OCI-M2 (cell line): ENCODE data around the gene TRIM63.

Experiments used
- DNase-seq: peaks from one replicate; lab custom pipeline; 2025; ENCODE audit not compliant: unreplicated experiment; lab: John Stamatoyannopoulos, UW

TRIM63 gene

GRCh38 chr1:26019641-26020315 lies 47.7 kb downstream of the TRIM63 start:
- no peak for DNase-seq

GRCh38 chr1:26017606-26018005 lies 49.8 kb downstream of the TRIM63 start:
- no peak for DNase-seq

- DNase-seq, result no peak
Observed at GRCh38 chr1:26016953-26017545, 50.4 kb downstream of the TRIM63 start.

- no peak for DNase-seq
Observed at GRCh38 chr1:26016258-26016952, 51.0 kb downstream of the TRIM63 start.

- DNase-seq, result no peak
Observed at GRCh38 chr1:26015358-26015757, 52.1 kb downstream of the TRIM63 start.

GRCh38 chr1:26014179-26014578 lies 53.3 kb downstream of the TRIM63 start:
- no peak for DNase-seq

- no peak for DNase-seq
Observed at GRCh38 chr1:26012864-26013263, 54.6 kb downstream of the TRIM63 start.

- DNase-seq, result no peak
Observed at GRCh38 chr1:26010825-26011224, 56.6 kb downstream of the TRIM63 start.

GRCh38 chr1:26009796-26010447 lies 57.5 kb downstream of the TRIM63 start:
- DNase-seq, result no peak

GRCh38 chr1:26006710-26007109 lies 60.7 kb downstream of the TRIM63 start:
- no peak for DNase-seq

- DNase-seq, result no peak
Observed at GRCh38 chr1:26005434-26006105, 61.9 kb downstream of the TRIM63 start.

GRCh38 chr1:26003756-26004155 lies 63.7 kb downstream of the TRIM63 start:
- DNase-seq, result no peak

- no peak for DNase-seq
Observed at GRCh38 chr1:26003262-26003661, 64.2 kb downstream of the TRIM63 start.
